22Rv1 (cell line): ENCODE measurements around the gene ARHGEF40.
A peak's percentile ranks its signal among the peaks of the same experiment; 100 is the strongest.

ENCODE experiments used
- H3K27ac ChIP-seq: fragments of 450-650 bp; 2 replicates; pipeline ENCODE4 v1.5.1; 2017
- CTCF ChIP-seq: fragments of 450-650 bp; IDR thresholded peaks from 2 replicates; pipeline ENCODE4 v1.5.1; 2017; ENCODE audit warnings: mild to moderate bottlenecking
- ZFX ChIP-seq: fragments of 450-650 bp; IDR thresholded peaks from 2 replicates; pipeline ENCODE4 v1.6.1; 2017; ENCODE audit warnings: antibody characterized with exemption, borderline replicate concordance

Gene ARHGEF40

GRCh38 chr14:21048638-21049037, 21.5 kb upstream of the ARHGEF40 start:
- no peak overlapping the region for H3K27ac ChIP-seq
- TF ChIP-seq ZFX (no peak), CTCF (no peak)

GRCh38 chr14:21049271-21049673, 20.8 kb upstream of the ARHGEF40 start:
- no peak for TF ChIP-seq ZFX
- TF ChIP-seq CTCF, result no peak

GRCh38 chr14:21050597-21050996, 19.5 kb upstream of the ARHGEF40 start:
- no peak for TF ChIP-seq CTCF
- no peak for TF ChIP-seq ZFX
- H3K27ac ChIP-seq, result no peak overlapping the region

More at GRCh38 chr14:21049271-21049673, 20.8 kb upstream of the ARHGEF40 start:
- no peak overlapping the region for H3K27ac ChIP-seq

- H3K27ac ChIP-seq, result no peak overlapping the region
- TF ChIP-seq CTCF, result no peak
- TF ChIP-seq ZFX, result no peak
Observed at GRCh38 chr14:21053184-21054122, 16.7 kb upstream of the ARHGEF40 start.

GRCh38 chr14:21054123-21054767, 15.9 kb upstream of the ARHGEF40 start:
- H3K27ac ChIP-seq, result peak overlapping the region; percentile 8; the same call in 1 of the 2 replicates
- TF ChIP-seq CTCF (no peak), ZFX (no peak)

- H3K27ac ChIP-seq, result peak overlapping the region; percentile 8; the same call in 1 of the 2 replicates
- TF ChIP-seq ZFX, result no peak
- no peak for TF ChIP-seq CTCF
Observed at GRCh38 chr14:21054768-21055145, 15.3 kb upstream of the ARHGEF40 start.
